CD4-positive, alpha-beta T cell treated with Interleukin-4 for 1 hour (primary cell): ENCODE results near the gene AIDA.
"Not testable (repeated sequence)": the region's sequence is repeated elsewhere in the genome, so short reads cannot be mapped to it uniquely, and the experiment has no call there.

Experiments used
- DNase-seq, 2 donors: peaks; one replicate each; pipeline ENCODE4 v3.0.0-alpha.2; 2020 to 2022

AIDA gene, protein sequence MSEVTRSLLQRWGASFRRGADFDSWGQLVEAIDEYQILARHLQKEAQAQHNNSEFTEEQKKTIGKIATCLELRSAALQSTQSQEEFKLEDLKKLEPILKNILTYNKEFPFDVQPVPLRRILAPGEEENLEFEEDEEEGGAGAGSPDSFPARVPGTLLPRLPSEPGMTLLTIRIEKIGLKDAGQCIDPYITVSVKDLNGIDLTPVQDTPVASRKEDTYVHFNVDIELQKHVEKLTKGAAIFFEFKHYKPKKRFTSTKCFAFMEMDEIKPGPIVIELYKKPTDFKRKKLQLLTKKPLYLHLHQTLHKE

DNA sequence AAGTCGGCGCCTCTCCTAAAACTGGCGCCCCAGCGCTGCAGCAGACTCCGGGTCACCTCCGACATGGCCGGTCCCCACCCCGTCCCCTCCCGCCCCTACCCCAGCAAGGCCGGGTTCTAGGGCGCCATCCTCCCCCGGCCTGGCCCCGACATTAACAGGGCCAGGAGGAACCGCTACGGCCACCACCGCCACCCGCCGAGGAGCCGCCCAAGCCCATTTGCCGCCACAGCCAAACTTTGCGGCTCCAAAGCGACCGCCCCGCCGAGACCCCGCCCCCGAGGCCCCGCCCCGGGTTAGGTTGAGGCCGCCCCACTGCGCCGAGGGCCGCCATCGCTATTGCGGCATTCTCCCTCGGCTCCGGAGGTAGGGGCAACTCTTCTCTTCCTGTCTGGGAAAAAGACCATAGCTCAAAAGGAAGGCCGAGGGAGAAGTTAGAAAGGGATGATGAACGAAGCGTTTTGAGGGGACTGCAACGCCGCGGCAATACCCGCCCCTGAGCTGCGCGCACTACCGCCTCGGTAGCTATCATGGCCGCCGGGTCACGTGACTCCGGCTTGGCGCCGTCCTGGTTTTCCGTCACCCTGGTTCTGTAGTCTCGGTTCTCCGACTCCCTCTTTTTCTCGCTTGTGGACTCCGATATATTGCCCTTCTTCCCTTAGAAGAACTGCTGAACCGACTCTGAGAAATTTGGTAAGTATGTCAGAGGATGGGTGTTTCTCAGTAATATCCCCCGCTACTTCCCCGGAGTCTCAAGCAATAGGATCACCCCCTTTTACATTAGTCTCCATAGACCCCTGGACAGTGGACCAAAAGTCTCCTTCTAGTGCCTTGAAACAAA is at the start of gene AIDA, which contains the start of gene BROX:
TSS of gene AIDA (minus strand) at position 239 of the 838 bp plus-strand sequence. CDS start at position 65, 174 bp downstream.
TSS of gene BROX (plus strand) at position 312 of the 838 bp plus-strand sequence. CDS start 3,136 bp downstream, outside the sequence.
- DNase-seq: peak; percentile 91 to 94

DNA sequence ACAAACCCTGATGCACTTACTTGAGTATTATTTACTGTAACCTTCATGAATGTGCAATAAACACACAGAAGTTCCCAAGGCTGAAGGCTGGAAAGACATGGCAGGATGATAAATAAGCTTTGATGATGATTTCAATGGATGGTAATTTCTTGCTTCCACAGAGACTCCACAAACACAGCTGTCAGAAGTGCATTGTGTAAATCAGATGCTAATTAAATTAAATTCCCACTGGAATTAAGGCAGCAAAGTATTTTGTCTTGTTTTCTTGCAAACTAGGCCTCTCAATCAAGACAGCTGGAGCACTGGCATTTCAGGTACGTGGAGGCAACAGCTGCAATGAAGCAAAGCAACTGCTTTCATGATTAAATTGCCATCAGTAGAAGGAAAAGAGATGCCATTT is 48.8 kb upstream of the AIDA start:
- no peak for DNase-seq

DNA sequence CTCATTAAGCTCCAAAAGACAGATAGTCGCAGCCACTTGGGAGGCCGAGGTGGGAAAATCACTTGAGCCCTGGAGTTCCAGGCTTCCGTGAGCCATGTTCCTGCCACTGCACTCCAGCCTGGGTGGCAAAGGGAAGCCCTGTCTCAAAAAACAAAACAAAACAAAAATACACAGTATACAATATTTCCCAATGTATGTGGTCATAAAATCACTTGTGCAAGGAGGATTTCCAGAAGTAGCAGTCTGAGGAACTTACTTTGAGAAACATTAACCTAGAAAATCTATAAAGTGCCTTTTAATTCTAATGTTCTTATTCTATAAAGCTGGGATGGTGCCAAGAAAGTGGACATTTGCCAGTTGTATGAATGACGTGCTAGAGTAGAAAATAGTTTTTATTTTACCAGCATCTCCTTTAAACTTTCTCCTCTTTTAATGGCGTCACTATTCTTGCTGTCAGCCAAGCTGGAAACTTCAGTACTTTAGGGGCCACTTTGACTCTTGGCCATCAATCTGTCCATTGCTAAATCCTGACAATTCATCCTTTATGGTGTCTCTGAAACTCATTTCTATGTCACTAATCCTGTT is 47.3 kb upstream of the AIDA start:
- no peak for DNase-seq

DNA sequence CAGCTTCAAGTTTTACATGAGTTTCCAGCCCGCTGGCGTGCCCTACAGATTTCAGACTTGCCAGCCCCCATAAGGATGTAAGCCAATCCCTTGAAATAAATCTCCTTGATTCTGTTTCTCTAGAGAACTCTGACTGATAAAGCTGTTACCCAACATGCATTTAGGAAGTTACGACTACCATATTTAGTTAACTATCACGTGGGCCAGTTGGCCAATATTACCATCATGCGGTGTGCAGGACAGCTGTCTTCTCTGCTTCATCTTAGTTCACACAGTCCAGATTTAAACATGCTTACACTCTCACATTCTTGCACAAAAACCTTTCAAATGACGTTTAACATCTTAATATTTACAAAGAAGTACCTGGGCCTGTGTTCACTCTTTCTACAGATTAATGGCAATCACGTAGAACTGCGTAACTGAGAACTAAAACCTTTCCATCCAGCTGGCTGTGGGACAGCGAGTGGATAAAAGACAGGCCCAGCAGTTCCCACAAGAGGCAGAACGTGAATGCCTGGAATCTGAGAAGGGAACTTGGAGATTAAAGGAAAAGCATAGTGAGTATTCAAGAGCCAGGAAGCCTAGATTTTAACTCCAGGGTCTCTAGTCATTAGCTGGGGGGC is 45.5 kb upstream of the AIDA start:
- DNase-seq: no peak

DNA sequence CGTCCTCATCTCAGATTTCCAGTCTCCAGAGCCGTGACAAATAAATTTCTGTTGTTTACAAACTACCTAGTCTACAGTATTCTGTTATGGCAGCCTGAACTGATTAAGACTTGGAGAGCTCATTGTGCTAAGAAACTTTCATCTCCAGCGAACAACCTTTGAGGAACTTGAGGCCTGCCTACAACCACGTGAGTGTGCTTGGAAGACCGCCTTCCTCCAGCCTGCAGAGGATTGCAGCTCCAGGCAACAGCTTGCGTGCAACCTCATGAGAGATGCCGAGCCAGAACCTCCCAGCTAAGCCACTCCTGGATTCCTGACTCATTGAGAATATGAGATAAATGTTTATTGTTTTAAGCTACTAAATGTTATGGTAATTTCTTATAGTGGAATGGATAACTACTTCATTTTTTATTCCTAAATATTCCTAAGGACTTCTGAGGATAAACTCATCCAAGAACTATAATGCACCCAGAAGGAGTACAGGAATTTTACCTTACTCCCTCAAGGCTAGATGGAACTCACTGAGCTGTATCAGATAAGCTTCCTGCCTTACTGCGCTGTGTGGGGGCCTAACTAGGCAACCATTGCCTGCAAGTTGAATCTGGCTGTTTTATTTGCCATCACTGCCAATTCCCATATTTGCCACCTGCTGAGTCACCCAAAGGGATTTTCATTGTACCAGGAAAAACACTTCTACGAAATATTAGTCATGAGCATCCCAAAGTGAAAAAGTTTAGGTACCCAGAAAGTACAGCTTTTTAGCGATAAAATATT is 42.3 kb upstream of the AIDA start:
- no peak for DNase-seq

DNA sequence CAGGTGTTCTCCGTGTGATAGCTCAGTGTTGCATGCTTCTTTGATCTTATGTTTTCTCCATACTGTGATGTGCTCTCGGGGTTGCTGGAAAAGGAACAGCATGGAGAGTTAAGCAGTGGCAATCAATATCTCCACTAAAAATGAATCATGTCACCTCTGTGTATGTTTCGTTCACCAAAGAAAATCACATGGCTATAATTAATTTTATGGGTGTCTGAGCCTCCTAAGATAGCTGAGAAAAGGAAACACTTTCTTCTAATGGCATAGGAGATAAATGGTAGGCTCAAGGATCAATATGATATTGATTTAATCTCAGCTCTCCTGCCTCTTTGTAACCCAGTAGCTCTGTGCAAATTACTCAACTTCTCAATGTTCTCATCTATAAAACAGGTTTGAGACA is 39.0 kb upstream of the AIDA start:
- DNase-seq: no peak

DNA sequence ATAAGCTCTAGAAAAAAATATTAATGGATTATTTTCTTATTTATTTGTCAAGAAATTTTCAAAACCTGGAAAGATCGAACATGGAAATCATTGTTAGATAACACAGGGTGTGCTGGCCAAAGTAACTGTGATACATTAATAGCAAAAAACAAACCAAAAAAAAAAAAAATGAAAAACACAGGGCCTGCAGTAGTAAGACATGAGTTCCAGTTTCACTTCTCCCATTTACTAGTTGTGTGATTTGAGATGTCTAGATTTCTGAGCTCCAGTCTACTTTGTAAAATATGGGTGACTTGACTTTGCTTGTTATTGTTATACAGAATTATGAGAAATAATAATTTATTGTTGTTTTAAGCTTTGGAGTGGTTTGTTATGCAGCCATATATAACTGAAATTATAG is 38.4 kb upstream of the AIDA start:
- DNase-seq: no peak

DNA sequence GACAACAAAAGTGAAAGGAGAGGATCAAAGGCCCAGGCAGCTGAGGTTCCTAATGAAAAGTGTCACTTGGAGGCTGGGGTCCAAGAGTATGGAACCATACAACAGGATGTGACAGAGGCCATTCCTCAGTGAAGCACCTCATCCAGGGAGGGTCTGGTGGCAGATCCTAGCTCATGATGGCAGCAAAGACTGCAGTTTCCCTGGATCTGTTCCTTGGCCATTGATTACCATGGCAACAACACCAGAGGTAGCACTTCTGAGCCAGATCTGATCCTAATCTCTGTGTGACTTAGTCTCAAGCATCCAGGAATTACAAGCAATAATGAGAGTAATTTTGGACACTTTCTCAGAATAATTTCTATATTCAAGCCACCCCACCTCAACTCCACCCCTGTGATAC is 37.6 kb upstream of the AIDA start:
- no peak for DNase-seq

DNA sequence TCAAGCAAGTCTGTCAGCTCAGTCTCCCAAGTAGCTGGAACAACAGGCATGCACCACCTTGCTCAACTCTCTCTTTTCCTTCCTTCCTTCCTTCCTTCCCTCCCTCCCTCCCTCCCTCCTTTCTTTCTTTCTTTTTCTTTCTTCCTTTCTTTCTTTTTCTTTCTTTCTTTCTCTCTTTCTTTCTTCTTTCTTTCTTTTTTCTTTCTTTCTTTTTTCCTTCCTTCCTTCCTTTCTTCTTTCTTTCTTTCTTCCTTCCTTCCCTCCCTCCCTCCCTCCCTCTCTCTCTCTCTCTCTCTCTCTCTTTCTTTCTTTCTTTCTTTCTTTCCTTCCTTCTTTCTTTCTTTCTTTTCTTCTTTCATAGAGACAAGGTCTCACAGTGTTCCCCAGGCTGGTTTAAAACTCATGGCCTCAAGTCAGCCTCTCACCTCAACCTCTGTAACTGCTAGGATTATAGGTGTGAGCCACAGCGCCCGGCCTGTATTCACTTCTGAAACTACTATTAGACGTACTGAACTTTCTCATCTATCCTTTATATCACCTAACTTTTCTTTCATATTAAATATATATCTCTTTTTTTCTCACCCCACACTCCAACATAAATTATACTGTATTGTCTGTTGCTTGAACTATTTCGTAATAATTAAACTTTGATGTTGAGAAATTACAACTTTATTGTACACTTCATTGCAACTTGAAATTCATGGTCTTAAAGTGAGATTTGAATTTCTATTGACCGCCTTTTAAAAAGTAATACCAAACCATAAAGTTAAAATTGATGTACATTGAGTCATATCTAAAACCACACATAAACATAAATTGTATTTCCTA is 29.6 kb upstream of the AIDA start:
- DNase-seq: not testable (repeated sequence)

DNA sequence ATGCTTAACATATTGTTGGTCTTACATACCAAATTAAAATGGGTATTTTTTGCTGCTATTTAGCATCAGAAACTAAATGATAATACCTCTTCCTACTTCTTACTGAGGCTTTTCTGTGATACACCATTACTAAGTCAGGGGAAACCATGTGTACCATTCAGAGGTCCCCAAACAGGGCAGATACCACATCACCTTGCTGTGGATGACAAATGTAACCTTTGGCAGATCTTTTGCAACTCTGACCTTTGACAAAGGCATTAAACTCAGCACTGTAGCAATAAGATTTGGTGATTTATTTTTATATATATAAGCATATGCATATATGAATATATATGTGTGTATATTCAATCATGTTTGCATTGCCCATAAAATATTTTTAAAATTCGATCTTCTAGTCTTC is 27.6 kb upstream of the AIDA start:
- DNase-seq: no peak

DNA sequence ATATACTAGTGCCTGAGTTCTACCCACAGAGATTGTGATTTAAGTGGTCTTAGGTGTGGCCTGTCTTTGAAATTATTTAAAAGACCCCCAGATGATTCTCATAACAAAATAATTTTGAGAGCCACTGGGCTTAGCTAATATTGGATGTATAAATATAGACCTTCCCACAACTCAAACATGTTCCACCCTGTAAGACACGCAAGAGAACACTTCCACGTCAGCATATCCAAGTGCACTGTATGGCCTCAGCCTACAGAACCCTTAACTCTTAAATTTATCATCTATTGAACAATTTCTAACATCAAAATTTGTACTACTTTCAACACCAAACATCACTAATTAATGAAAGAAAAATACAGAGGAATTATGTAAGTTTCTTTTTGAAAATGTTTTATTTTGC is 27.2 kb upstream of the AIDA start:
- no peak for DNase-seq

DNA sequence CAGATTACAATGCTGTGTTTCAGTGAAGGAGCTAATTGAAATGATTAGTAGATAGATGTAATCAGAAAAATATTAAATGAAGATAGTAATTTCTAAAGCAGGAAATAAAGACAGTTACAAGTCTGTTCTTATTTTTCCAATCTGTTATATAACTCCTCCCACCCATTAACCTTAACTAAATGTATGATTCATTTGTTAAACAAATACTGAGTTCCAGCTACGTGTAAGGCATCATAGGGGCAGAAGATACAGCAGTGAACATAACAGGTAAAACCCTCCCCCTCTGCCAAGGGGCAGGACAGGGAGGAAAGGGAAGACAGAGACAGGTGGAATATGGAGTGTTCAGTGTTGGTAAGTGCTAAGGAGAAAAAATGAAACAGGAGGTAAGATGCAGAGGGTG is 24.7 kb upstream of the AIDA start, which contains the start of gene FAM177B:
TSS of gene FAM177B (plus strand) at position 231 of the 400 bp plus-strand sequence. CDS start 9,344 bp downstream, outside the sequence.
- DNase-seq: no peak

DNA sequence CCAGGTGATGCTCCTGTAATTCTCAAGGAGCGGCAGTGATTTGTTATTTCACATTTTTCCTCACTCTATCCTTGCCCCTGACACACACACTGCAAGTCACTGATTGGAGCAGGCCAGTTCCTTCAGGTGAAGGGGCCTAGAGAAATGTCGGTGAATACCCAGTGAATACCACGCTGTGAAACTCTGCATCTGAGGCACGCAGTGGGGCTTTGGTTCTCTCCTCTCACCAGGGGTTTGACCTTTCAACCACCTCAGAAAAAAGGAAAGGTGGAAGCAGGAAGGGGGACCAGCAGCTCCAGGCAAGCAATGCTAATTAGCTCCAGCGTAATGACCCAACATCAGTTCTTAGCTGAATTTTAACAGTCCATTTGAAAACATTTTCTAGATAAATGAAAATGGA is 24.2 kb upstream of the AIDA start:
- no peak for DNase-seq

DNA sequence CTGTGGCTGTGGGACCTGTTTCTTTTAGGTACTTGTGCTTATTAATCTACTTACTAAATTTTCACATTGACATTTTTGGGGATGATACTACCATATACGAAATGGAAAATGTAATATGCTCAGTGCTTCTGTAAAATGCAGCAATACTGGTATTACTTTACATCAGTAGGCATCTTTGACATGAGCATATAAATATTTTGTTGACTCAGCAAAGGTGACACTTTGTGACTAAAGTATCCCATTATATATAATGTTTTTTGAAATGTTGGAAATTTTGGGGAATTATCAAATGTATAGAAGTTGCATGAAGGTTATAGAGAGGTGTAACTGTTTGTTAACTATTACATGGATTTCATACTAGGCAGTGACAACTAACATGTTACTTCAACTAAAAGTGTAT is 22.4 kb upstream of the AIDA start:
- DNase-seq: no peak

DNA sequence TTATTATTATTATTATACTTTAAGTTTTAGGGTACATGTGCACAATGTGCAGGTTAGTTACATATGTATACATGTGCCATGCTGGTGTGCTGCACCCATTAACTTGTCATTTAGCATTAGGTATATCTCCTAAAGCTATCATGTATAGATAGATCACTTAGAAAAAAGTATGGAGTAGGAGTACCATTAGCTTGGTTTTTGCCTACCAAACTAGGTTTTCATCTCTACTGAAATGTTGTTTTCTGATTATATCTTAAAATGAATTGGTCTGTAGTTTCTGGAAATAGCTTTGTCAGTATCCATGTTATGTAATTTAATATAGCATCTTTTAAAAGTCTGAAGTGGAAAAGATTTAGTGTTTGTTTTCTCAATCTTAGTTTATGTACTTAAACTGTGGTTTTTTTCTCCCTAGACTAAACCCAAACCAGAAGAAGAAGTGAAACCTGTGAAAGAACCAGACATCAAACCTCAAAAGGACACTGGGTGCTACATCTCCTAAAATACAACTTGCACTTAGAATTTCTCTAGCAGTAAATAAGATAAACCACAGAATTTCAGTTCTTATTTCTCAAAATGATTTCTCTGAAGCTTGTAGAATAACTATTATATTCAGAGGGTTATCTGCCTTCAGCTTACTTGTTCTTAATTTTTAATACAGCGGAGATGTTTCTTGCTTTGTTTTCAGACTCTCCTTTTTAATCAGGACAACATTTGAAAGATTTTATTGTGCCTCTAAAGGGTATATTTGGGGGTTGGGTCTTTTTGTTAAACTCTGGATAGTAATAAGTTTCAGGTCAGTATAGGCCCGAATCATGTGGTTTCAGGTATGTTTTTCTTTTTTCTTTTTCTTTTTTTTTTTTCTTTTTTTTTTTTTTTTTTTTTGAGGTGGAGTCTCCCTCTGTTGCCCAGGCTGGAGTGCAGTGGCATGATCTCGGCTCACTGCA is 20.2 kb upstream of the AIDA start:
- no peak for DNase-seq

DNA sequence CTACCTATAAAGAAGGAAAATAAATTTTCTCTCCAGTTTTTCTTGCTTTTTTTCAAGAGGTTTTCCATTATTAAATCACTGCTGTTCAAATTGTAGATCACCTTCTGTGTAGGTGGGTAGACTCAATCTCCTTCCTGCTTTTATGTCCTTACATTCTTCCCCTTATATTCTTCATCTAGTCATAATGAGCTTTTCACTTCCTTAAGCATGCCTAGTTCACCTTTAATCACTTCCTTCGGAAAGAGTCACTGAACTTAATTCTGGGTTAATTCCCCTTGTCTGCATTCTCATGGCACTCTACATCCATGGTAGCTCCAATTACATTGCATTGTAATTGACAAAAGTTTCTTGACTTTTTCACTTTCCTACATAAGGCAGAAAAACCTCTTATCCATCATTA is 18.6 kb upstream of the AIDA start:
- no peak for DNase-seq

DNA sequence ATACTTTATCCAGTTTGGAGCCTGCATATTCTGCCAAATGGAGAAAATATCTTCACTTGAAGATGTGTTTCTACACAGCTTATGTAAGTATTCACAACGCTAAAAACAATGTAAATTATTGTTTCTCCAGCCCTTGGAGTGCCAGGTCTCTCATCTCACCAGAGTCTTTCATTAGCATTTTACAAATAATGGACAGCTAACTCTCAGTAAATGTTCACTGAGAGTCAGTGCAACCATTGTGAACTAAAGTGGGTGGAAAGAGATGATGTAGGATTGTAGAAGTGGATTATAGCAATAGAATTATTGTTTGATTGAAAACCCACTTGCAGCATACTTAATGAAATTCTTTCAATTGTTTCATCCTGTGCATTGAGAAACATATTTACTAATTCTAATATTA is 16.5 kb upstream of the AIDA start:
- DNase-seq: no peak

DNA sequence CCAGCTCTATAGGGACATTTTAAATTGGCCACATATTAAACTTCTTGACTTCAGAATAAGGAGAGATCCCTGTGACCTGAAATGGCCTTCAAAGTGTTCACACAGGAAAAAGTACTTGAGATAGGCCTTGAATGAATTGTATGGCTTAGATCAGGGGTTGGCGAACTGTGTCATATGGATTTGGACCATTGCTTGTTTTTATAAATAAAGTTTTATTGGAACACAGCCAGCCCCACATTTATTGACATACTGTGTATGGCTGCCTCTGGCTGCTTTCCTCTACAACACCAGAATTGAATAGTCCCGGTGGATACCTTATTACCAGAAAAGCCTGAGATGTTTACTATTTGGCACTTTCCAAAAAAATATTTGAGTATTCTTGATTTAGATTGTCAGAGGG is 4.1 kb upstream of the AIDA start:
- DNase-seq: no peak

DNA sequence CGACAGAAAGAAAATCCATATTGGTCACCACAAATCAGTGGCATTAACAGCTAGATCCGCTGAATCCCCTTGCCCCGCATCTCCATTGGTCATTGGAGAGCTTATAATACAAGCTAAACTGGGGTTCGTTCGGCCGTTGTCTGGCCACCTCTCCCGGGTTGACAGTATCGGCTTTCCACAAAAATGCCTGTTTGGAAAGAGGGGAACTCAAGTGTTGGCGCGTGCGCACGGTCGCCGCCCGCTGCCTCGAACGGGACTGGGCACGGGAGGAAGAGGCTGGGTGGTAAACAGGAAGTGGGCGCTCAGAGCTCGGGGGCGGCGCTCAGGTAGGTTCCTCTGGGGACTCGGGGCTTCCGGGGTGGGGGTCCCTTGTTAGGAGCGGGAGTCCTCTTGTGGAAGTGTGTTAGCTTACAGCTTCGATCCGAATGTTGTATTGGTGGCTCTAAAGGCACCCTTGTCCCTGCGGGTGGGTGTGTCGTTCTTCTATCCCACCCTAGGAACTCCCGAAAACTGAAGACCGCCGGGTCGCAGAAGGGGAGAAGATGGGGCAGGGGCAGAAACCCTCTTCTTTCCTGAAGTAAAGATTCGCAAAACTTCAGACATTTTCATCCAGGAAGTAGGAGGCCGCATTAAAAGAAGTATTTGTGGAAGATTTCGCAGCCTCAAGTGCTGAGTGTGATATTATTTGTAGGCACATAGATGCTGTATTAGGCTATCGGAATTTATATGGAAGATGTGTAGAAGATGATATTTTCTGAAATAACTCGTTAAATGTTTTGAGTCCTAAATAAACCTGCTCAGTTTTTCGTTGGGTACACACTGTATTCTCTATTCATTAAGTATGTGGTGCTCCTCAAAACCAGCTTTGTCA is 1.0 kb upstream of the AIDA start:
- DNase-seq: peak; percentile 95 to 96
